ENCODE results near the gene RPTOR. TPM values are rescaled to one million over a fixed set of nuclear protein-coding genes. Genes with fewer than 3 reads are reported as not detected.

Gene RPTOR
- total RNA-seq, 1 experiment from 2014 or later: 46.2 TPM

DNA sequence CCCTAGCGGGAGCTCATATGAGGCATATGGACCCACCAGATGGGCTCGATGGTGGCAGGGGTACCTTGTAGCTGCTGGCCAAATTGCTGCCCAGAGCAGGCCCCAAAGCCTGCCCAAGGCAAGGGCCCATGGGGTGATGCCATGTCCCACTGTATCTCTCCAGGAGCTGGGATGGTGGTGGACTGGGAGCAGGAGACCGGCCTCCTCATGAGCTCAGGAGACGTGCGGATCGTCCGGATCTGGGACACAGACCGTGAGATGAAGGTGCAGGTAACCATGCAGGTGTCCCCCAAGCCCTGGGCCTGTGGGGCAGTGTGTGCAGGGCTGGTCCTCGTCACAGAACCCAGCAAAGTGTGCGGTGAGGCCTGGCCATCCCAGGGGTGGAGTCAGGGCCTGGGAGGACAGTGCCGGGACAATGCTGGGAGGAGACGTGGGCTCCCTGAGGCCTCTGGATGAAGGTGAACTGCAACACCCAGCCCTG, 412.9 kb downstream of the RPTOR start:
- H3K4me2 ChIP-seq (ENCODE audit: low read length): no peak overlapping the region
- TF ChIP-seq, protein P1, sequence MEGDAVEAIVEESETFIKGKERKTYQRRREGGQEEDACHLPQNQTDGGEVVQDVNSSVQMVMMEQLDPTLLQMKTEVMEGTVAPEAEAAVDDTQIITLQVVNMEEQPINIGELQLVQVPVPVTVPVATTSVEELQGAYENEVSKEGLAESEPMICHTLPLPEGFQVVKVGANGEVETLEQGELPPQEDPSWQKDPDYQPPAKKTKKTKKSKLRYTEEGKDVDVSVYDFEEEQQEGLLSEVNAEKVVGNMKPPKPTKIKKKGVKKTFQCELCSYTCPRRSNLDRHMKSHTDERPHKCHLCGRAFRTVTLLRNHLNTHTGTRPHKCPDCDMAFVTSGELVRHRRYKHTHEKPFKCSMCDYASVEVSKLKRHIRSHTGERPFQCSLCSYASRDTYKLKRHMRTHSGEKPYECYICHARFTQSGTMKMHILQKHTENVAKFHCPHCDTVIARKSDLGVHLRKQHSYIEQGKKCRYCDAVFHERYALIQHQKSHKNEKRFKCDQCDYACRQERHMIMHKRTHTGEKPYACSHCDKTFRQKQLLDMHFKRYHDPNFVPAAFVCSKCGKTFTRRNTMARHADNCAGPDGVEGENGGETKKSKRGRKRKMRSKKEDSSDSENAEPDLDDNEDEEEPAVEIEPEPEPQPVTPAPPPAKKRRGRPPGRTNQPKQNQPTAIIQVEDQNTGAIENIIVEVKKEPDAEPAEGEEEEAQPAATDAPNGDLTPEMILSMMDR (conservative IDR thresholded peaks at IDR 0.05; ENCODE audit: low read depth, low read length): no peak
- TF ChIP-seq EZH2phosphoT487 (IDR thresholded peaks at IDR 0.05; ENCODE audit: borderline replicate concordance, low read length): no peak
- TF ChIP-seq EZH2 (IDR thresholded peaks at IDR 0.05; ENCODE audit: low read length, unreplicated experiment): no peak
- no peak overlapping the region for H3K9ac ChIP-seq (ENCODE audit: low read length)
- no peak overlapping the region for H3K27ac ChIP-seq (ENCODE audit: low read length)
- H3K79me2 ChIP-seq (ENCODE audit: low read length): no peaks in the 10 kb centered on the region
- no peak overlapping the region for H3K4me3 ChIP-seq (ENCODE audit: low read length)
- H3K36me3 ChIP-seq (ENCODE audit: low read depth, low read length): no peaks in the 10 kb centered on the region; the same call in 1 of the 2 replicates
- ATAC-seq: no peak
- ChIA-PET CTCF (interaction anchor here (0.7 kb wide), 1 partner anchor 57 kb away, joined by 4 read pairs; no protein-coding TSS in a partner anchor), POLR2A (ENCODE audit: unreplicated experiment) (no interaction called here)
- H3F3A ChIP-seq (ENCODE audit: low read length, unreplicated experiment): no peaks in the 10 kb centered on the region
- no TSS peak for BruUV-seq (replicated peaks)
- no peaks in the 10 kb centered on the region for H4K20me1 ChIP-seq (ENCODE audit: low read length)
- no peak for DNase-seq
- intact Hi-C loops (cut with micrococcal nuclease): no loop called here
- no peaks in the 10 kb centered on the region for H3K9me3 ChIP-seq (ENCODE audit: low read length)
- H2AFZ ChIP-seq (ENCODE audit: low read length): no peak overlapping the region
- no peaks in the 10 kb centered on the region for H3K27me3 ChIP-seq (ENCODE audit: low read length)
- H3K4me1 ChIP-seq (ENCODE audit: insufficient read depth, low read length): peaks cover 9% of the 10 kb centered on the region; the same call in 1 of the 2 replicates
- H3K9me2 ChIP-seq (replicated peaks; ENCODE audit: low read length): no peaks in the 10 kb centered on the region

DNA sequence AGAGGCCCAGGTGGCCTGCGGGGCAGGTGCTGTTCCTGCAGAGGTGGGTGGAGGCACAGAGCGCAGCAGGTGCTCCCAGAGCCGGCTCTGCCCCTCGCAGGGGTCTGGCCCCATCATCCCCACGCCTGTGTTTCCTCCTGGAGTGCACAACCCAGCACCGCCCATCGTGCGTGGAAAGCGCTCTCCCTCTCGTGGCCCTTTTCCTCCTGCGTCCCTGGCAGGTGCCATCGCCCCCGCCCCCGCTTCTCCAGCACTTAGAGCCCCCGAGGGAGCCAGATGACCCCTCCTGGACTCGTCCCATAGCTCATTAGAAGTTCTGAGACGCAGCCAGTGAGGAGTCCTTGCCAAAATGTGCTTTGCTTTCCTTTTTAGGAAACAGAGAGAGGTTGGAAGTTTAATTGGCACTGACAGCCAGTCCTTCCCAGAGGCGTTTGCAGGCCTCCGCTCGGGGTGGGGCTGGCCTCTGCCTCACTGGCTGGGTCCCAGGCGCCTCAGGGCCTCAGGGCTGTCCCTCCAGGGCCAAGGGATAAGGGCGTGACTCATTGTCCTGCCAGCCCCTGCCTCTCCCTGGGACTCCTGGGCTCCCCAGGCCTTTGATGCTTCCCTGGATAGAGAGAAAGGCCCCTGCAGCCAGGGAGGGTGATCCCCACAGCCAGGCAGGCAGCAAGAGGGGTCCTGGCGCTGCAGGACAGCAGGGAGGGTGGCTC, 414.8 kb downstream of the RPTOR start:
- POLR2A ChIA-PET (ENCODE audit: unreplicated experiment): no interaction called here
- H3K4me3 ChIP-seq (ENCODE audit: low read length): no peak overlapping the region
- no peak overlapping the region for H3K27ac ChIP-seq (ENCODE audit: low read length)
- H3K9me2 ChIP-seq (replicated peaks; ENCODE audit: low read length): no peaks in the 10 kb centered on the region
- DNase-seq (peak; percentile 45), ATAC-seq (peak; percentile 70)
- no TSS peak for BruUV-seq (replicated peaks)
- no peaks in the 10 kb centered on the region for H3F3A ChIP-seq (ENCODE audit: low read length, unreplicated experiment)
- no peaks in the 10 kb centered on the region; the same call in 1 of the 2 replicates for H3K36me3 ChIP-seq (ENCODE audit: low read depth, low read length)
- intact Hi-C loops (cut with micrococcal nuclease): no loop called here
- CTCF ChIA-PET: no interaction called here
- no peak overlapping the region for H2AFZ ChIP-seq (ENCODE audit: low read length)
- H3K9me3 ChIP-seq (ENCODE audit: low read length): no peaks in the 10 kb centered on the region
- H4K20me1 ChIP-seq (ENCODE audit: low read length): no peaks in the 10 kb centered on the region
- peaks cover 9% of the 10 kb centered on the region; the same call in 1 of the 2 replicates for H3K4me1 ChIP-seq (ENCODE audit: insufficient read depth, low read length)
- no peak overlapping the region for H3K9ac ChIP-seq (ENCODE audit: low read length)
- no peak overlapping the region for H3K4me2 ChIP-seq (ENCODE audit: low read length)
- H3K79me2 ChIP-seq (ENCODE audit: low read length): no peaks in the 10 kb centered on the region
- H3K27me3 ChIP-seq (ENCODE audit: low read length): no peaks in the 10 kb centered on the region
- TF ChIP-seq EZH2 (IDR thresholded peaks at IDR 0.05; ENCODE audit: low read length, unreplicated experiment) (no peak), EZH2phosphoT487 (IDR thresholded peaks at IDR 0.05; ENCODE audit: borderline replicate concordance, low read length) (no peak)
- TF ChIP-seq, protein P1 (conservative IDR thresholded peaks at IDR 0.05; ENCODE audit: low read depth, low read length): no peak
